ENCODE data around the gene ANKRD66.

- no peak for TF ChIP-seq CTCF (optimal IDR thresholded peaks at IDR 0.05 in 1 of 3, IDR thresholded peaks at IDR 0.05 in 1 of 3, conservative IDR thresholded peaks at IDR 0.05 in 1 of 3; ENCODE audit: extremely low read depth in 1 of 3, insufficient read depth in 2 of 3, low read length in 3 of 3)
- TF ChIP-seq EZH2 (IDR thresholded peaks at IDR 0.05; ENCODE audit: low read length), result no peak
Measured at GRCh38 chr6:46743425-46744158, 3.1 kb upstream of the ANKRD66 start.

All from keratinocyte (primary cell).